GM21737 (cell line): Measurements from ENCODE around the gene MAP4K3.

ENCODE experiments used
- ATAC-seq: cut with Tn5 transposase; IDR thresholded peaks from one replicate; pipeline ENCODE4 v1.9.1; 2021; ENCODE audit warnings: mild to moderate bottlenecking, moderate library complexity; ENCODE audit not compliant: unreplicated experiment

The MAP4K3 gene

DNA sequence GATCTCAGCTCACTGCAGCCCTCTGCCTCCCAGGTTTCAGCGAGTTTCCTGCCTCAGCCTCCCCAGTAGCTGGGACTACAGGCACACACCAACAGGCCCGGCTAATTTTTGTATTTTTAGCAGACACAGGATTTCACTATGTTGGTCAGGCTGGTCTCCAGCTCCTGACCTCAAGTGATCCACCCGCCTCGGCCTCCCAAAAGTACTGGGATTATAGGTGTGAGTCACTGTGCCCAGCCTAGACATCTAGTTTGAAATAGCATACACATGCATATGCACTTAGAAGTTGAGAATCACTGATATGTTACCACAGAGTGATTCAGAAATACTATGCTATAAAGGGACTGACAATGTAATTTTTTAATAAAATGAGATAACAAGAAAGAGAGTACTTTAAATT, 123.5 kb downstream of the MAP4K3 start:
- no peak for ATAC-seq

- no peak for ATAC-seq
Measured at GRCh38 chr2:39311469-39311868, 125.6 kb downstream of the MAP4K3 start.

DNA sequence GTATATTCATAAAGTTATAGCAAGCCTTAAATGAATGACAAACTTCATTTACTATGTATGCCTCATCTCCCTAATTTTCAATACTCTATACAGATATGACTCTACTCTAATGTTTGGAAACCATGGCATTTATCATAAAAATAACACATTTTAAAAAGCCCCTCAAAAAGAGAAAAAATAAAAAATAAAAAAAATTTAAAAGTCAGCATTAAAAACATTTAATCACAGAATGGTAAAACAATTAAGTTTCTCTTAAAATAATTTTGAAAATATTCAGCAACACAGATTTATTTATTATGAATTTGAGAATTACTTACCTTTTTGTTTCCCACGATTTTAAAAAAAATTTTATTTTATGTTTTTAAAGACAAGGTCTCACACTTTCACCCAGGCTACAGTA, 128.3 kb downstream of the MAP4K3 start:
- ATAC-seq, result no peak

GRCh38 chr2:39306626-39307025, 130.5 kb downstream of the MAP4K3 start:
- ATAC-seq, result no peak

DNA sequence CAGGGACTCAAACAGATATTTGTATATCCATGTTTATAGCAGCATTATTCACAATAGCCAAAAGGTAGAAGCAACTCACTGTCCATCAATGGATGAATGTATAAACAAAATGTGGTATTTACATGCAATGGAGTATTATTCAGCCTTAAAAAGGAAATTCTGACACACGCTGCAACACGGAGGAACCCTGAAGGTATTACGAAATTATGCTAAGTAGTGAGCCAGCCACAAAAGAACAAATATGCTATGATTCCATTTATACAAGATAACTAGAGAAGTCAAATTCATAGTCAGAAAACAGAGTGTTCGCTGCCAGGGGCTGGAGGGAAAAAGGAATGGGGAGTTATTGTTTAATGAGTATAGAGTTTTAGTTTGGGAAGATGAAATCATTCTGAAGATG, 132.4 kb downstream of the MAP4K3 start:
- ATAC-seq, result no peak

DNA sequence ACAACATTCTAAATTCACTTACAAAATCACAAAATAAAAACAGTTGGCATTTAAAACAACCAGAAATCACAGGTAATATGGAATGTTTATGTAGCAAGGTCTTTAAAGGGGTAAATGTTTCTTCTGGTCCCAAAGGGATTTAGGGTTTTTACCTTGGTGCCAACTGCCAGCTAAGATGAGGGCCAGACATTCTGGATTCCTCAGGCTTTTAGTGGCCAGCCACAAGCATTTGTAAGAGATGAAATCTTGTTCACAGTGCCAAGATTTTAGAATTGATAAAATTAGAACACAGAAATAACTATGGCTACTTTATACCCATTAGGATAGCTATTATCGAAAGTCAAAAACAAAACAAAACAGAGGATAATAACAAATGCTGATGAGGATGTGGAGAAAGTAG, 132.9 kb downstream of the MAP4K3 start:
- no peak for ATAC-seq

GRCh38 chr2:39301352-39301751, 135.7 kb downstream of the MAP4K3 start:
- ATAC-seq, result no peak

DNA sequence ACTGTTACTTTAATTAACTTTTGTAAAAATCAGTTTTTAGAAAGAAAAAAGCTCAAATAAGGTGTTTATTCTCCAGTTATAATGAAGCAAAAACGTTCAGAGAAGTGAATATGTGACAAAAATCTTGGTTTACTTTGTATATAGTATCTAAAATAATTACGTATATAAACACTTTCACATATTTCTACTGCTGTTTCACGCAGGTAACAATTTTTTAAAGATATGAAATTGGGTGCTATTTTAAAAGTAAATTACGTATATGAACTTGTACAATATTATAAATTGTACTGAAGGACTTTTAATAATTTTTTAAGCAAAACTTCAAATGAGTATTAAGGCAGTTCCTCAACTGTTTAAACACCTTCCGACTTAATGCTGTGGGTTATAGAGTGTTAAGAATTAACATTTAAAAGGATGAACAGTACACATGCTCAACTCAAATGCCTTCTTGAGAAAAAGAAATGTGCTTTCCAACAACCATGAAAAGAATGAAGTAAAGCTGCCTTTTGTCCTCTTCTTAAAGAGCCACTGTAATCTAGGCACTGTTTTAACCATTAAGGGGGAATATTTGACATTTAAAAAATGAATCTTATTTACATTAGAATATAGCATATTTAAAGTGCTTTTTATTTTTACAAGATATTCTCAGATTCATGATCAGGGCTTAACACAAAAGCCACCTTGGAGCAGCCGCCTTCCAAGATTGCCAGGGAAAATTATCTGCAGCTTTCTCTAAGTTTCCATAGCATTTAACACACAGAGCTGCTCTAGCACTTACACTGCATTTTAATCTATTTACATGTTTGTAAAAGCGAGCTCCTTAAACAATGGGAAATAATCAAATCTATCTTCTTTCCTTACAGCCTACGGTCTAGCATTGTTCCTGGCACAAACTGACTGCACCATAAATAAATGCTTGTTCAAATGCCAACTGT, 136.8 kb downstream of the MAP4K3 start:
- no peak for ATAC-seq

DNA sequence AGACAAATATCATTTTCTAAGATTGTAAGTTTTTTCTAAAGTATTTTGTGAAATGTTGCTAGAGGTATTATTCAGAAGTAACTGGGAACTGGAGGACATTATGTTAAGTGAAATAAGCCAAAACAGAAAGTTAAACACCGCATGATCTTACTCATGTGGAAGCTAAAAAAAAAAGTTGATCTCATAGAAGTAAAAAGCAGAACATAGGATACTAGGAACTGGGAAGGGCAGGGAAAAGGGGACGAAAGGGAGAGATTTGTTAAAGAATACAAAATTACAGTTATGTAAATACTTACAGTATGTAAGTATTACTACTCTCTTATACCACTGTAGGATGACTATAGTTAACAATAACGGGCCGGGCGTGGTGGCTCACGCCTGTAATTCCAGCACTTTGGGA, 146.7 kb downstream of the MAP4K3 start:
- no peak for ATAC-seq

DNA sequence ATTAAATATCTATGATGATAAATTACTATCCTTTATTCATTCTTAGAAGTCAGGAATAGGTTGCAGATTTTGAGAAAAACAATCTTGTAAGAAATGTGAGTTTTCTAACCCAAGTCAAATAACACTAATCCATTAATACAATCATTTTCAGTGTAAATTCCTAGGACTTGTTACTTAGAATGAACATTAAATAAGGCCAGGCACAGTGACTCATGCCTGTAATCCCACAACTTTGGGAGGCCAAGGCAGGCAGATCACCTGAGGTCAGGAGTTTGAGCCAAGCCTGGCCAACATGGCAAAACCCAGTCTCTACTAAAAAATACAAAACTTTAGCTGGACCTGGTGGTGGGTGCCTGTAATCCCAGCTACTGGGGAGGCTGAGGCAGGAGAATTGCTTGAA, 147.5 kb downstream of the MAP4K3 start:
- ATAC-seq, result no peak

- no peak for ATAC-seq
Measured at GRCh38 chr2:39283561-39283960, 153.5 kb downstream of the MAP4K3 start.

DNA sequence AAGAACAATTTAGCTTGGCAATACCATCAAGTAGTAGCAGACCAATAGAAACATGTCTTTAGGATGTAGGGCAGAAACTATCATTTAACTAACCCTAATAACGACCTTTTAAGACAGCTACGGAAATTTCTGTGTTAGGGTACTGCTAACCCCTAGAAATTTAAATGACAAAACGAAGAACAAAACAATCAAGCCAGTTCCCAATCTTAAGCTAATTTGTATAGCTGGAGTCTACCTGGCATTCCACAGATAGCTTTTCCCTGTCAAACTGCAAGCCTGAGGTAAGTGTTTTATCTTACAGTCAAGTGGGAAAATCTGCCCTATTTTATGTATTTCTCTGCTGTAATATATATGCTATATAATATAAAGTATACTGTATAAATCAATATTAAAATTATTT, 155.7 kb downstream of the MAP4K3 start:
- no peak for ATAC-seq

DNA sequence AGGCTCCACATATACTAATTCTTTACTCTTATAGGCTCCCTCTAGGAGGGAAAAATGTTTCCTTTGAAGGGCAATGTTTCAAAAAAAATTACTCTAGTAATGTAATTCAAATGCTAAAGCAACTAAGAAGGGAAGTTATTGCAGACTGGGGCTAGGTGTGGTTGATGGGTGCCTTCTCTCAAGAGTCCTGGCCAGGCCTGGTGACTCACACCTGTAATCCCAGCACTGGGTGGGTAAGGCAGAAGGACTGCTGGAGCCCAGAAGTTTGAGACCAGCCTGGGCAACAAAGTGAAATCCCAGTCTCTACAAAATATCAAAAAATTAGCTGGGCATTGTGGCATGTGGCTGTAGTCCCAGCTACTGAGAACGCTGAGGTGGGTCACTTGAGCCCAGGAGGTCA, 162.1 kb downstream of the MAP4K3 start:
- no peak for ATAC-seq

GRCh38 chr2:39269941-39270340, 167.1 kb downstream of the MAP4K3 start:
- ATAC-seq, result no peak

- no peak for ATAC-seq
Measured at GRCh38 chr2:39266916-39267434, 170.1 kb downstream of the MAP4K3 start.

- ATAC-seq, result peak; percentile 69
Measured at GRCh38 chr2:39266139-39266805, 170.8 kb downstream of the MAP4K3 start.

- no peak for ATAC-seq
Measured at GRCh38 chr2:39265315-39265714, 171.8 kb downstream of the MAP4K3 start.

DNA sequence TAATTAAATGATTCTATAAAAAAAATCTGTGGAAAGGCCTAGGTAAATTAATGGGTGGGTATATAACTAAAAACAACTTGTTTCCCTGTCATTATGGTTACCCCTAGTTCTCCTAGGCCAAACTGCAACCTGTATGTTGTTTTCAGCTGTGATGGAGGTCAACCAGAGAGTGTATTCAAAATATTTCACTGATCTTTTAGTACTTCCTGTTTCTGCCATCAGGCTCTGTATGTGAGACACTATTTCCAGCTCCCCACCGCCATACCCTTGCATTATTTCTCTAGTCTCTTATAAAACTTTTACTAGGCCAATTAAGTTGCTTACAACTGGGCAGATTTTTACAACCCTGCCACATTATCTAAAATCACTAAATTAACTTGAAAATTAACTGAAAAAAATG, 172.4 kb downstream of the MAP4K3 start:
- peak; percentile 50 for ATAC-seq

GRCh38 chr2:39260087-39260486, 177.0 kb downstream of the MAP4K3 start:
- no peak for ATAC-seq

- no peak for ATAC-seq
Measured at GRCh38 chr2:39256040-39256439, 181.0 kb downstream of the MAP4K3 start.

DNA sequence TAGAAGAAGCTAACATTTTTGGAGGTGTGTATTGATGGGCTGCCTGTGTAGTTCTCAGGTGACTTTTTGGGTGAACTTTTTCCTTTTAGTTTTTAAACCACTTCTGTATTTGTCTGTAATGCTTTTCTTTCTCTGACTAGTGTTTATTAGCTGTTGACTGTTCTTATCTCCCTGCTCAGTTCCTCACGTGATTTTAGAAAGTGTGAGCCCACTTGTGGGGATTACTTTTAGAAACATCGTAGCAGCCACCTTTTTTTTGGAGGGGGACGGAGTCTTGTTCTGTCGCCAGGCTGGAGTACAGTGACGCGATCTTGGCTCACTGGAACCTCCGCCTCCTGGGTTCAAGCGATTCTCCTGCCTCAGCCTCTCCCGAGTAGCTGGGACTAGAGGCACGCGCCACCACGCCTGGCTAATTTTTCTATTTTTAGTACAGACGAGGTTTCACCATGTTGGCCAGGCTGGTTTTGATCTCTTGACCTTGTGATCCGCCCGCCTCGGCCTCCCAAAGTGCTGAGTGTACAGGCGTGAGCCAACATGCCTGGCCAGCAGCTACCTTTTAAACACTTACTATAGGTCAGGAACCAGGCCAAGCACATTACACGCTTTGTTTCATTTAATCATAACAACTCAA, 184.1 kb downstream of the MAP4K3 start:
- no peak for ATAC-seq
